ENCODE results near the gene SERHL2.
"Not testable (repeated sequence)": the region's sequence is repeated elsewhere in the genome, so short reads cannot be mapped to it uniquely, and the experiment has no call there.

The SERHL2 gene

DNA sequence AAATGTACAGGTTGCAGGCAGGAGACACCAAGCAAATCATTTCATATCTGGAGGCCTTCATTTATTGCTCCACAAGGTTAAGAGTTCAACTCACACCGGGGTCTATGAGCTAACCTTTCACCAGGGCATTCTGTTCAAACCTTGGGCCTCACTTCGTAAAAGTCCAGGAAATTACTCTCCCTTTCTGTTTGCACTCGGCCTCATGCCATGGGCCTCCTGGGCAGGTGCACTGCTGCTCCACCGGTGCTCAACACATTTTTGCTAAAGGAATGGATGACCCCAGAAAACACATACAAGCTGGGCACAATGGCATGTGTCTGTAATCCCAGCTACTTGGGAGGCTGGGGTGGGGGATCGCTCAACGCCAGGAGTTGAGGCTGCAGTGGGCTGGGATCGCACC lies 17.6 kb upstream of the SERHL2 start:
- DNase-seq, result no peak

DNA sequence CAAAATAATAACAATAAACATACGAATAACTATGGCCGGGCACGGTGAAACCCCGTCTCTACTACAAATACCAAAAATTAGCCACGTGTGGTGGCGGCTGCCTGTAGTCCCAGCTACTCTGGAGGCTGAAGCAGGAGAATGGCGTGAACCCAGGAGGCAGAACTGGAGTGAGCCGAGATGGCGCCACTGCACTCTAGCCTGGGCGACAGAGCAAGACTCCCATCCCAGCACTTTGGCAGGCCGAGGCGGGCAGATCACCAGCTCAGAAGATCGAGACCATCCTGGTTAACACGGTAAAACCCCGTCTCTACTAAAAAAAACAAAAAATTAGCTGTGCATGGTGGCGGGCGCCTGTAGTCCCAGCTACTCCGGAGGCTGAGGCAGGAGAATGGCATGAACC lies 17.1 kb upstream of the SERHL2 start:
- not testable (repeated sequence) for DNase-seq

DNA sequence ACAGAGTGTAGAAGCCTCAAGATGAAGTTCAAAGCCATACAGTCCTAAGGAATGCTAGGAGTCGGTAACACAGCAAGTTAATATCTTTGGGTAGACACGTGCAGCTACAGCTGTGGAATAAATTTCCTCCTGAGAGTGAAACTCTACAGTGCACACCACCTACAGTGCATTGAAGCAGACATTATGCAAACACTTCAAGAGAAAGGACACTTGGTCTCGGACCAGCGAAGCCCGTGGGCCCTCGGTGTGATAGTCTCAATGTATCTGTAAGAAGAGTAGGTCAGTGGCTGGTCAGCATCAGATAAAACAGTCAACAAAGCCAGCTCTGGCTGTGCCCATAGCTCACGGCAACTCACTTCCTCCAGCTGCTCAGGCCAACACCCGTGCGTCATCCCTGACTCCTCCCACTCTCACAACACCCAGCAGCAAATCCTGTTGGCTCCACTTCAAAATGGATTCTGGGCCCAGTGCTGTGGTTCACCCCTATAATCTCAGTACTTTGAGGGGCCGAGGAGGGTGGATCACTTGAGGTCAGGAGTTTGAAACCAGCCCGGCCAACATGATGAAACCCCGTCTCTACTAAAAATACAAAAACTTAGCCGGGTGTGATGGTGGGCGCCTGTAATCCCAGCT lies 16.4 kb upstream of the SERHL2 start:
- not testable (repeated sequence) for DNase-seq

DNA sequence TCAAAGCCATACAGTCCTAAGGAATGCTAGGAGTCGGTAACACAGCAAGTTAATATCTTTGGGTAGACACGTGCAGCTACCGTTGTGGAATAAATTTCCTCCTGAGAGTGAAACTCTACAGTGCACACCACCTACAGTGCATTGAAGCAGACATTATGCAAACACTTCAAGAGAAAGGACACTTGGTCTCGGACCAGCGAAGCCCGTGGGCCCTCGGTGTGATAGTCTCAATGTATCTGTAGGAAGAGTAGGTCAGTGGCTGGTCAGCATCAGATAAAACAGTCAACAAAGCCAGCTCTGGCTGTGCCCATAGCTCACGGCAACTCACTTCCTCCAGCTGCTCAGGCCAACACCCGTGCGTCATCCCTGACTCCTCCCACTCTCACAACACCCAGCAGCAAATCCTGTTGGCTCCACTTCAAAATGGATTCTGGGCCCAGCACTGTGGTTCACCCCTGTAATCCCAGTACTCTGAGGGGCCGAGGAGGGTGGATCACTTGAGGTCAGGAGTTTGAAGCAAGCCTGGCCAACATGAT lies 14.5 kb upstream of the SERHL2 start:
- not testable (repeated sequence) for DNase-seq

DNA sequence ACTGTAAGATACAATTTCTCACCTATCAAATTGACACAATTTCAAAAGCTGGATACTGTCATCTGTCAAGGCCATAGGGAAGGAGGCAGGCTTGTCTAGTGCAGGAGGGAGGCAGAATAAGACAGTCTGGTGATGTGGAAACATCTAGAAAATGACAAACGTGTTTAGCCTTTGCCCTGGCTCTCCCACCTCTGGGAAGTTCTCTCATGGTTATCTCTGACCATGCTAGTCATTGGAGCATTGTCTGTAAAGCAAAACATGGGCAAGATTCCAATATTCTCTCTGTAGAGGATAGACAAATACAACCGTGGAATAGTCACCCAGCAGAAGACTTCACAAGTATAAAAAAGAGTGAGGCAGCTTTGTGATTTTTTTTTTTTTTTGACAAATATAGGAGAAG lies 9.1 kb upstream of the SERHL2 start:
- no peak for DNase-seq

DNA sequence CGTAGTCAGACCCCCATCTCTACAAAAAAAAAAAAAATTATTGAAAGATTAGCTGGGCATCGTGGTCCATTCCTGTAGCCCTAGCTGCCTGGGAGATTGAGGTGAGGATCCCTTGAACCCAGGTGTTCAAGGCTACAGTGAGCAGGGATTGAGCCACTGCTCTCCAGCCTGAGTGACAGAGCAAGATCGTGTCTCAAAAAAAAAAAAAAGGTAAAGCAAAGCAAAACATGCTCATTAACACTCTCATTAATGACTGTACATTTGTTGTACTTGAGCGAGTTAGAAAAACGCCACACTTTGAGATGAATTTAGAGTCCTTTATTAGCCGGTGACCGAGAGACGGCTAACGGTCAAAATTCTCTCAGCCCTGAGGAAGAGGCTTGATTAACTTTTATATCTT lies 6.2 kb upstream of the SERHL2 start:
- DNase-seq, result no peak

DNA sequence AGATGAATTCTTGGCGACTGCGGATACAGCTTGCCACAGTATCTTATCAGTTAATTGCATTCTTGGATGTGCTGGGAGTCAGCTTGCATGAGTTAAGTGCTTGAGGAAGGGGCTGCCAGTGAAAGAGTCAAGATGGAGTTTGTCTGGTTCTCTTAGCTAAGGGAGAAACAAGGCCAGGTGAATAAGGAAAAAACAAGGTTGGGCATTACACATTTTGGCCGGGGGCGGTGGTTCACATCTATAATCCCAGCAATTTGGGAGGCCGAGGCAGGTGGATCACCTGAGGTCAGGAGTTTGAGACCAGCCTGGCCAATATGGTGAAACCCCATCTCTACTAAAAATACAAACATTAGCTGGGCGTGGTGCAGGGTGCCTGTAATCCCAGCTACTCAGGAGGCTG lies 5.6 kb upstream of the SERHL2 start:
- DNase-seq, result not testable (repeated sequence)

DNA sequence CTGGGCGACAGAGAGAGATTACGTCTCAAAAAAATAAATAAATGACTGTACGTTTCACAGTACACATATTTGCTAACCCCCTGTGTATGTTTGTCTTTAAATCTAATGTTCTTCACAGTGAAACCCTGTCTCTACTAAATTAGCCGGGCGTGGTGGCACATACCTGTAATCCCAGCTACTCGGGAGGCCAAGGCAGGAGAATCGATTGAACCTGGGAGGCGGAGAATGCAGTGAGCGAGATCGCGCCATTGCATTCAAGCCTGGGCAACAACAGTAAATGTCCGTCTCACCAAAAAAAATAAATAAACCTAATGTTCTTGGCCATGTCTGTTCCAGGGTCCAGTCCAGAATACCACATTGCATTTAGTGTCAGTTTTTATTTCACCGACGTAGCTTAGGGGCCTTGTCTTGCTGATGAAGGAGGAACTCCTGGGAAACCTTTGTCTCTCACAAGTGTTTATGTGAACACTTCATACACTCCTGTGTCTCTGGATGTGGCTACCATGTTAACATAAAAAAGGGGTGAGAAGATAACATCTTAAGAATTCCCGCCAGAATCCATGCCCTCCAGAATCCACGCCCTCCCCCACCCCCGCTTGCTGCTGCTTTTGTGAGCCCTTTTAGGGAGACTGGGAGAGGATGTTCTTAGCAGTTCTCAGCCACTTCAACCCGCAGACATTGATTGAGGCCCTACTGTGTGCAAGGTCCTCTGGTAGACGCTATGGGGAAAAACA lies 5.0 kb upstream of the SERHL2 start:
- no peak for DNase-seq

DNA sequence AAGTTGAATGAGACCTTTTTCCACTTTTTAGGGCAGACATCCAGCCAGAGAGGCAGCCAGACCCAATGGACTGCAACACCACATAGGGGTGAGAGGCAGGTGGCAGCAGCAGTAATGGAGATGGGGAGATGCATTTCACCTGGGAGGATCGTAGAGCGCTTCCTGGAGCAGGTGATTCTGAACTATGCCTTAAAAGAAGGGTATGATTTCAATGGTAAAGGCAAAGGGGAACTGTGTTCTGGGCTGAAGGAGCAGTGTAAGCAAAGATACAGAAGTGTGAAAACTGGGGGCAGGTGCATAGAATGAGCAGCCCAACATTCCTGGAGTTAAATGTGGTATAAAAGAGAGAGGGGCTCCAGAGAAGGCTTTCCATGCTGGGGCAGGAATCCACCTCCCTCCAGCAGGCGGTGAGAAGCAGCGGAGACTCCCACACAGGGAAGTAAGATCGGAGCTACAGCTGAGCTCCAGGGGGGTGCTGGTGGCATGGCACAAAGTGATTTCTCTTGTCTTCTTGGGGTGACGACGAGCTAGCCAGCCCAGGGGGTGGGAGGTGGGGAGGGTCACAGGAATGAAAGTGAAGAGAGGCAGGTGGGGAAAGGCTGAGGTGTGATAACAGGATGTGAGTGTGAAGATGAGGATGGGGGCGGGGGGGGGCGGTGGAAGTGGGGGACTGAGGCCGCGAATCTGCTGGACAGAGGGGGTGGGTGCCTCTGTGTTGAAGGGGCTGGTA lies 4.3 kb upstream of the SERHL2 start:
- no peak for DNase-seq

DNA sequence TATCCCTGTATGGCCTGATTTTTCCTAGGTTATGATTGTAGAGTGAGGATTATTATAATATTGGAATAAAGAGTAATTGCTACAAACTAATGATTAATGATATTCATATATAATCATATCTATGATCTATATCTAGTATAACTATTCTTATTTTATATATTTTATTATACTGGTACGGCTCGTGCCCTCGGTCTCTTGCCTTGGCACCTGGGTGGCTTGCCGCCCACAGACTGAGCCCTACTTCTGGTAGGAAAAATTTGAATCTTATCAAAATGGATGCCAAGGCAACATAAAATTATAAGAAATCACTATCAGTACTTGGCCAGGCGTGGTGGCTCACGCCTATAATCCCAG lies 1.5 kb upstream of the SERHL2 start:
- DNase-seq, result not testable (repeated sequence)

DNA sequence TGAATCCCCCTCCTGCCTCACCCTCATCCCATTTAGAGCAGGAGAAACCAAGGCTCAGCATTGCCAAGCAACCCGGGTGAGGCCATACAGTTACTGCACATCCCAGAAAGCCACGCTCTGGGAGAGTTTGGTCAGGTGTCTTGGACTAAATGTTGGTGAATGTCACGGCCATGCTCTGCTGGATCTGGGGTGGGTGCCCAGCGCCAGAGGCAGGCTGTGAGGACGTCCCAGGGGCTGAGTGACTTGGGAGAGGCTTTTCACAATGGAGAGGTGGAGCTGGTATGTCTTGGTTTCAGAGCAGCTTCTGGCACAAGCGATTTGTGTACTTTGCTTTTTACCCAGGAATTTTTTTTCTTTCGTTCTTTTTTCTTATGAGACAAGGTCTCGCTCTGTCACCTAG lies 6.6 kb downstream of the SERHL2 start:
- no peak for DNase-seq

DNA sequence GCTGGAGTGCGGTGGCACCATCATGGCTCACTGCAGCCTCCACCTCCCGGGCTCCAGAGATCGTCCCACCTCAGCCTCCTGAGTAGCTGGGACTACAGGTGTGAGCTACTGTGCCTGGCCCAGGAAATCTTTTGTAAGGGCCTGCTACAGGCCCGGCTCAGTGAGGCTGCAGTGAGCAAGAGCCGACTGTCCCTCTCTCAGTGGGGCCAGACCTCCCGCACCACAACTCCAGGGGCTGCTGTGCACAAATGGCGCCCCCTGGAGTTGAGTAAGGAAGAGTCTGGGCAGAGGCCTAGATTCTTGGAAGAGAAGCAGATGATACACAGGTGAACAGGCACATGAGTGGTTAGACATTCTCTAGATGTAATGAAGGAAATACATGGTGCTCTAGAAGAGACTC lies 7.0 kb downstream of the SERHL2 start:
- DNase-seq, result no peak

DNA sequence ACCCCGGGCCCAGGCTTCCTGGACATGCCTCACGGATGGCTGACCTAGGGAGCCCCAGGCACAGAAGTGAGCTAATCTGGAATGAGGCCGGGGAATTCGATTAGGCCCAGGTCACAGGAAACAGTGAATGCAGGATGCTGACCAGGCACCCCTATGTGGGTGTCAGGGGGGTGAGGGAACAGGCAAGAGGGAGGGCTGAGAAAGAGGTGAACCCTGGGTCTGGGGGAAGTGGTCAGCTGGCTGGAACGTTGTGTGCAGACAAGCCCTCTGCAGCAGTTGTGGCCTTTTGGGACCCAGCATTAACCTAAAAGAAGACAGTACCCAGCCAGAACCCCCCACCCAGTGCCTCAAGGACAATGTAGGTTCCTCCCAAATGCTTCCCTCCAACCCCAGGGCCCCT lies 8.1 kb downstream of the SERHL2 start:
- DNase-seq, result no peak

DNA sequence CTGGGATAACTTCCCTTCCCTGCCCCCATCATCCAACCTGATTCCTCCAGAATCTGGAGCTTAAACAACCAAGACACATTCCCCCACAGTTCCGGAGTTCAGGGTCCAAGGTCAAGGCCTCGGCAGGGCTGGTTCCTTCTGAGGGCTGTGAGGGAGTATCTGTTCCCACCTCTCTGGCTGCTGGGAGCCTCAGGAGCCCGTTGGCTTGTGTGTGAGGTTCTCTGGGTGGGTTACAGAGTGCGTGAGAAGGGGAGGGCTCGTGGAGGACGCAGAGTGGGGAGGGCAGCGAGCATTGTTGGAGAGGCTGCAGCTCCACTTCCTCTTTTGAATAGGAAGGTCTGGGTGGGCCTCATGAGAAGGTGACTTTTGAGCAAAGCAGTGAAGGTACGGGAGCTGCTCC lies 8.5 kb downstream of the SERHL2 start:
- DNase-seq, result no peak

DNA sequence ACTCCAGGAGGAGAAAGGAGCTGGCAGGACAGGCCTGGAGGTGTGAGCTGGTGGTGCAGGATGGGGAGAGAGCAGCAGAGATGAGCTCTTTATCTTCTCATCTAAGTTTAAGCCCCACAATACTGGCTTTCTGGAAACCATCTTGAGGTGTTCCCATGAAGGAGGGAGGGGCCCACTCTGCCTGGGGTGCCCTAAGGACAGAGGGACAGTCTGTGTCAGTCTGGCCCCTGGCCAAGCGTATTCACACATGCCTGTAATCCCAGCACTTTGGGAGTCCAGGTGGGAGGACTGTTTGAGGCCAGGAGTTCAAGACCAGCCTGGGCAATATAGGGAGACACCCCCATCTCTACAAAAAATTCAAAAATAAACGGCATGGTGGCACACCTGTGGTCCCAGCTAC lies 8.9 kb downstream of the SERHL2 start:
- no peak for DNase-seq

DNA sequence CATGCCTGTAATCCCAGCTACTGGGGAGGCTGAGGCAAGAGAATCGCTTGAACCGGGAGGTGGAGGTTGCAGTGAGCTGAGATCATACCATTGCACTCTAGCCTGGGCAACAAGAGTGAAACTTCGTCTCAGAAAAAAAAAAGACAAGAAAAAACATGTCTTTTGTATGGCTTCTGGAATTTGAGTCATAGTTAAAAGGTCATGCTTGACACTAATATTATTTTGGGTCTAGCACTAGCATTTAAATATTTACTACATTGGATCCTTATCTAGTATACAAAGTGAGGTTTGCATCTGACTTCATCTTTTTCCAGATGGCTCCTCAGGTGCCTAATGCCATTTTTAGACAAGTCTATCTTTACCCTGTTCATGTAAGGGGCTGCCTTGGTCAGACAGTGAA lies 10.2 kb downstream of the SERHL2 start:
- DNase-seq, result not testable (repeated sequence)

DNA sequence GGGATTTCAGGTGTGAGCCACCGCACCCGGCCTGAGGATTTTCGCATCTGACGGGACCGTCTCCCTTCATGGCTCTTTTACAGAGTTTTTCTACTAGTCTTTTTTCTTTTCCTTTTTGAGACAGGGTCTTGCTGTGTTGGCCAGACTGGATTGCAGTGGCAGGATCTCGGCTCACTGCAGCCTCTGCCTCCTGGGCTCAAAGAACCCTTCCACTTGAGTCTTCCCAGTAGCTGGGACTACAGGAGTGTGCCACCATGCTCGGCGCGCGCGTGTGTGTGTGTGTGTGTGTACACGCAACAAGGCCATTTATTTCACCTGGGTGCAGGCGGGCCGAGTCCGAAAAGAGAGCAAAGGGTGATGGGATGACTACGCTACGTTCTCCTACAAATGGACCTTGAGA lies 10.9 kb downstream of the SERHL2 start:
- DNase-seq, result no peak

DNA sequence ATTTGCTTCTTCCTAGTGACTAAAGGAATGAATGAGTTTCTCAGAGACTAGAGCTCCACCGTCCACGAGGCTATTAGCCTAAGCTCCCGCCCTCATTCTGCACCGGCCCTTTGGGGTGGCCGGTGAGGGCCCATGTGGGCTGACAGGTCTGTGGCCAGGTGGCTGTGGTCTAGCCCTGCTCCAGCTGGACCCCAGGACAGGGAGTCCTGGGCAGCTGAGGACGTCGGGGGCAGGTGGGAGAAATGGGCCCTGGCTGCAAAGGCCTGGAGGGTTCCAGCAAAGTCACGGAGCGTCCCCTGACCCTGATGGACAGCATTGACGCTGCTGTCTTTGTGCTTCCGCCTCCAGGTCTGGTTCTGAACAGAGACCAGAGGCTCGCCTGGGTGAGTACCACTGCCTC lies 12.2 kb downstream of the SERHL2 start:
- DNase-seq, result no peak

DNA sequence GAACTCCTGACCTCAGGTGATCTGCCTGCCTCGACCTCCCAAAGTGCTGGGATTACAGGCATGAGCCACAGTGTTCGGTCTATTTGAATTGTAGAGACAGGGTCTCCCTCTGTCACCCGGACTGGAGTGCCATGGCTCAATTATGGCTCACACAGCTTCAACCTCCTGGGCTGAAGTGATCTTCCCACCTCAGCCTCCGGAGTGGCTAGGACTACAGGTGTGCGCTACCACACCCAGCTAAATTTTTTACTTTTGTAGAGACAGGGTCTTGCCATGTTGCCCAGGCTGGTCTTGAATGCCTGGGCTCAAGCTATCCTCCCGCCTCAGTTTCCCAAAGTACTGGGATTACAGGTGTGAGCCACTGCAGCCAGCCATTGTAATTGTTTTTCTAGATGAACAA lies 14.2 kb downstream of the SERHL2 start:
- DNase-seq, result not testable (repeated sequence)

DNA sequence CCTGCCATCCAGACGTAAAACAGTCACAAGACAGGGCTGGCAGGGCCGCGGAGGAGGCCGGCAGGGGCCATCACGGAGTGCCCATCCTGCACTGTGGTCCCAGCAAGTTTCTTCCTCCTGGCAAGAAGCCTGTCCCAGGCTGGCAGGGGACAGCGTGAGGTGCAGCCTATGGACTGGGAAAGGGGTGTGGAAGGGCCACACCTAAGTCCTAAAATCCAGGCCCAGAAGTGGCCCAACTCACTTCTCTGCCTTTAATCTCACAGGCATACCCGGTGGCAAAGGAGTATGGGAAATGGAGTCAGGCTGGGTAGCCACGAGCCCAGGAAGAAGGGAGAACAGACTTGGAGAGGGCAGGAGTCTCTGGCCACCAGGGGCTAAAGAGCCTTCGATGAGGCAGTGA lies 16.8 kb downstream of the SERHL2 start:
- DNase-seq, result not testable (repeated sequence)

DNA sequence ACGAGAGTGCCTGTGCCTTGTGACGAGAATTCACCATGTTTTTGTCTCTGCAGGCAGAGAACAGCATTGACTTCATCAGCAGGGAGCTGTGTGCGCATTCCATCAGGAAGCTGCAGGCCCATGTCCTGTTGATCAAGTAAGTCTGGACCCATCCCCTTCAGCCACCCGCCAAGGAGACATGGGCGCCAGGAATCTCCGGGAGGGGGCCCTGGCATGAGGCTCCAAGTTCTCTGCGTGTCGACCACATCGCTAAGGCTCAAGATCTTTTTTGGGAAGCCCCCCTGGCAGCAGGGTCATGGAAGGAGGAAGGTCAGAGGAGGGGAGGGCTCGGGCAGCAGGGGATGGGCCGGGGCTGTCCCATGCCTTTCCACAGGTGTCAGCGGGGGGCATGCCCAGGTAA lies 17.3 kb downstream of the SERHL2 start:
- not testable (repeated sequence) for DNase-seq

DNA sequence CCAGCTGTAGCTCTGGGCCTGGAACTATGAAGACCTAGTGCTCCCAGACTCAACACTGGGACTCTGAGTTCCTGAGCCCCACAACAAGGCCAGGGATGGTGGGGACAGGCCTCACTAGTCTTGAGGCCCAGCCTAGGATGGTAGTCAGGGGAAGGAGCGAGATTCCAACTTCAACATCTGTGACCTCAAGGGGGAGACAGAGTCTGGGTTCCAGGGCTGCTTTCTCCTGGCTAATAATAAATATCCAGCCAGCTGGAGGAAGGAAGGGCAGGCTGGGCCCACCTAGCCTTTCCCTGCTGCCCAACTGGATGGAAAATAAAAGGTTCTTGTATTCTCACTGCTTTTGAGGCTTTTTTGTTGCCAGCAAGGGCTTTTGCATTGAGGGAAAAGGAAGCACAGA lies 20.3 kb downstream of the SERHL2 start:
- DNase-seq, result not testable (repeated sequence)

DNA sequence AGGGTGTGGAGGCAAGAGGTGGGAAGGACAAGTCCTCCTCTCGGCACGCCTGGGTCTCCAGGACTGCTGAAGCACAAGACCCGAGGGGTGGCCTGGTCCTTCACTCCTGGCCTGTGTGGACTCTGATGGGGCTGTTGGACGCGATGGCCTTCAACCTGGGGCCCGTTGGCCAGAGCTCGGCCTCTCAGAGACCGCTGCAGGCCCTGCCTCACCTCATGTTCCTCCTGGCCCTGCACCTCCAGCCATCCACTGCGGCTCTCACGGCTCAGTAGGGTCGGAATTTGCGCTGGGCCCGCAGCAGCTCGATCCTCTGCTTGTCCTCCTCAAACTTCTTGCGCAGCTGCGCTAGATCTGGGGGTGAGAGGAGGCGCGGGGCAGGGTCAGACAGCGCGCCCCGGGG lies 20.7 kb downstream of the SERHL2 start:
- not testable (repeated sequence) for DNase-seq

DNA sequence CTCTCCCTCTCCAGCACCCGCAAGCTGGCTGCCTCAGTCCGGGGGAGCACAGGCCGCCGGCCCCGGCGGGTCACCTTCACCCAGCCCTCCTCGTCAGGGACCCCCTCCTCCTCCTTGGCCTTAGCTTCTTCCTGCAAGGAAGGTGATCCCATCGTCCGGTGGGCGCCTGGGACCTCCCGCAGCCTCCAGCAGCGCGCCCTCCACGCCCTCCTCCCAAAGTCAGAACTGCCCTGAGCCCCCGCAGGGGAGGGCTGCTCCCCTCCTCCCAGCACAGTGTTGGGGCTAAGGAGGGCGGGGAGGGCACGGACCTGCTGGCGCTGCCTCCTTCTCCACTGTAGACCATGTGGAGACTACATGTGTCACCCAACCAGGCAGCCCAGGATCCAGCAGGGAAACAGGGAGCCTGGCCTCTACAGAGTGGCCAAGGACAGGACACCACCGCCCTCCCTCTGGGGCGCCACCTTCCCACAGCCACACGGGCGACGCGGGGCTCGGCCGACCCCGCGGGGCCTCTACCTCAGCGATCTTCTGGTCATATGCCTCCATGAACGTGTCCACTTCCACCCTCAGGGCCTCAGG lies 22.3 kb downstream of the SERHL2 start:
- not testable (repeated sequence) for DNase-seq

Measured in NCI-H1105 treated with DMSO at 0.1 percent for 48 hours (cell line).